ENCODE measurements around the gene RAP1GAP2.

Gene RAP1GAP2

DNA sequence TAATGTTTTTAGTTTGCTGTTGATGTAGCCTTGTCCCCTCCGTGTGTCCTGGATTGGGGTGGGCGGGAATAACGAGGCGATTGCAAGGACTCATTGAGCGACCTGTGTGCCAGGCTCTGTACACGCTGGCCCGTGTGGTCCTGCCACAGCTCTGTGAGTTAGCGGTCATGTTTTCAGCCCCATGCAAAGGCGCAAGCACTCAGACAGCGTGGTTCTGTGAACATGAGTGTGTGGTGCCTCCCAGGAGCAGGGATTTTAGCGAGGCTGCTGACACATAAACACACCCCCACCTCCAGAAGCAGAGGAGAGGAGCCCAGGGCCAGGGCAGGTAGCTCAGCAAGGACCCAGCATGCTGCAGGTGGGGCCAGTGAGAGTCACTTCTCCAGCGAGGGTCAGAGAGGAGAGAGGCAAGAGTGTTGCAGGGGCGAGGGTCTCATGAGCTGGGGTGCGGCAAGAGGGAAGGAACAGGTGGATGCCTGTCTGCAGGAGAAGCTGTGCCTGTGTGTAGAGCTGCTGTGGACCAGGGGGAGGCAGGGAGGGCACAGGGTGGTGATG is 151.8 kb downstream of the RAP1GAP2 start:
- no peak for DNase-seq (ENCODE audit: low spot score)

DNA sequence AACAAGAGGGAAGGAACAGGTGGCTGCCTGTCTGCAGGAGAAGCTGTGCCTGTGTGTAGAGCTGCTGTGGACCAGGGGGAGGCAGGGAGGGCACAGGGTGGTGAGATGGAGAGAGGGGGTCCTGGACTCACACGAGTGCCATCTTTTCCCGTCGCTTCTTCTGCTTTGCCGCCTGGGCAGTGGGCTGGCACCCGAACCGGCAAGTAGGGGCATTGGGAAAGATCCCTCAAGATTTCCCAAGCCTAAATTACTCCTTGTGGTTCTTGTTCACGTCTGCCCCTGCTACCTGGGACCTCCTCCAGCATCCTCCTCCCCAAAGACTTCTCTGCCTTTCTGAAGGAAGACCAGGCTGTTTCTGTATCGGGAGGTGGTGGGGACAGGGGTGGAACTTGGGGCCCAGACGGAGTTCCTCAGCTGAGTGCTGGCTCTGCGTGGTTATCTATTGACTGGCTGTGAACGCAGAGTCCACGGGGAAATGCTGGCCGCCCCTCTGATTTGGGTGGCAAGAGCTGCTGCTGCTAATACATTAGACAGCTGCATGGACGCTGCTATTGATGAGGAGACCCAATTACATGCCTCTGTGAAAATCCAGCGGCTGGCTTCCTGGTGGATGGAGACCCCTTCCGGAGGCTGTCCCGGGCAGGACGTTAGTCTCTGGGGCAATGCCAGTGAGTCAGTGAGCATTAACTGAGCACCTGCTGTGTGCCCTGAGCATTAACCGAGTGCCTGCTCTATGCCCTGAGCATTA is 152.7 kb downstream of the RAP1GAP2 start:
- DNase-seq (ENCODE audit: low spot score), result no peak

DNA sequence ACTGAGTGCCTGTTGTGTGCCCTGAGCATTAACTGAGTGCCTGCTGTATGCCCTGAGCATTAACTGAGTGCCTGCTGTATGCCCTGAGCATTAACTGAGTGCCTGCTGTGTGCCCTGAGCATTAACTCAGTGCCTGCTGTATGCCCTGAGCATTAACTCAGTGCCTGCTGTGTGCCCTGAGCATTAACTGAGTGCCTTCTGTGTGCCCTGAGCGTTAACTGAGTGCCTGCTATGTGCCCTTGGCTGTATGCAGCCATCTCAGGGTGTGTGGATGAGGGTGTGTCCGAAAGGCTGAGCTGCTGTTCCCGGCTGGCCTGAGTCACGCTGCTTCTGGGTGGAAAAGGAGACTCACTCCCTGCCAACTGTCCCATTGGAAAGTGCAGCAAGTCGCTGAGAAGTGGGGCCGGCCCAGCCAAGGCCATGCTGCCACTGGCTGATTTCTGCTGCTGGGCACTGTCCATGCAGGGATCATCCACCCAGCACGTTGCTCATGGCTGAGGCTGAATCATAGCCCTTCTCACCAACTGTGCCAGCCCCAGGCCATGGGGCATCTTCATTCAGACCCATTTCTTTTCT is 153.3 kb downstream of the RAP1GAP2 start:
- no peak for DNase-seq (ENCODE audit: low spot score)

DNA sequence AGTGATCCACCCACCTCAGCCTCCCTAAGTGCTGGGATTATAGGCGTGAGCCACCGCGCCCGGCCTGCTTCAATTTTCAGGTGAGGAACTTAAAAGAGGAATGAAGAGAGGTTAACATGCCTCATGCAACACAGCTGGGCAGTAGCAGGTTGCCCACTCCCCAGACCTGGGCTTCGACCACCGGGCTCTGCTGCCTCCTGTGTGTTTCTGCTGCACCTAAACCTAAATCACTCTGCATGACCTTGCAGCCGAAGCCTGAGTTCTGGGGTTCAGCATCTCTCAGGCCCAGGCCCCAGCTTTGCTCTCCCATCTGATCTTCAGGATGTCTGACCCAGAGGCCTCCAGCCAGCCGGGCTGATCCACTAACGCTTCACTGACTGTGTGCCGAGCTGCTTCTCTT is 154.6 kb downstream of the RAP1GAP2 start:
- no peak for DNase-seq (ENCODE audit: low spot score)

DNA sequence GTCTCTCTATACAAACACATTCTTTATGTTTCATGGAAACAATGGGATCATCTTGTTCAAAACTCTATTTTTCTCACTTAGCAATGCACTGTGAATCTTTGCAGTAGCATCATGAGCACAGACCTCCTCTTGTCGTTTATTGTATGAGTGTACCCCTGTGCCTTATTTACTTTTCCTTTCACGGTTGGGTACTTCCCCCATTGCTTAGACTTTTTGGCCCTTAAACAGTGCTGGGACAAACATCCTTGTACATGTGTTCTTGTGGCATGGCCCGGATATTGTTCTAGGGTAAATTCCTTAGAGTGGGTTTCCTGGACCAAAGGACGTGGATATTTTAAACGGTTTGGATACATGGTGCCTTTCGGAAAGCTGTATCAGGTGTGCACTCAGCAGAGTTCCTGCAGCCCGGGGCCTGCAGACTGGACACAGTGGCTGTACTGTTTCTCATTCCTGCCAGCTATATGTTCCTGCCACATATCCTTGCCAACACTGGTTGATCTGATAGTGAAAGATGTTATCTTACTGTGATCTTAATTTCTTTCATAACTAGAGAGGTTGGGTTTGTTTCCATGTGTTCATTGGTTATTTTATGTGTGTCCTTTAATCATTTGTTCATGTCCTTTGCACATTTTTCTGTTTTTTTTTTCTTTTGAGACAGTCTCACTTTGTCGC is 156.1 kb downstream of the RAP1GAP2 start:
- DNase-seq (ENCODE audit: low spot score), result no peak

DNA sequence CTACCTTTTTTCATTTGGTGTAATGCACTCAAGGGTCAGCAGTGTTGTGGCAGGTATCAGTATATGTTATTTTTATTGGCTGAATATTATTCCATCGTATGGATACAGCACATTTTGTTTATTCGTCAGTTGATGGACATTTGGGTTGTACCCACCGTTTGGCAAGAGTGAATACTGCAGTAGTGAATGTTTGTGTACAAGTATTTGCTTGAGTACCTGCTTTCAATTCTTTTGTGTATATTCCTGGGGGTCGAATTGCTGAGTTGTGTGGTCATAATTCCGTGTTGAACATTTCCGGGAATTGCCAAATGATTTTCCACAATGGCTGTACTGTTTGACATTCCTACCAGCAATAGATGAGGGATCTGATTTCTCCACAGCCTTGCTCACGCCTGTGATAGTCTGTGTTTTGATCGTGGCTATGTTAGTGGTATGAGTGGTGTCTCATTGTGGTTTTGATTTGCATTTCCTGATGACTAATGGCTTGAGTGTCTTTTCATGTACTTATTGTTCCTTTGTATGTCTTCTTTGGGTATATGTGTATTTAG is 158.7 kb downstream of the RAP1GAP2 start:
- peak; percentile 87 for DNase-seq (ENCODE audit: low spot score)

DNA sequence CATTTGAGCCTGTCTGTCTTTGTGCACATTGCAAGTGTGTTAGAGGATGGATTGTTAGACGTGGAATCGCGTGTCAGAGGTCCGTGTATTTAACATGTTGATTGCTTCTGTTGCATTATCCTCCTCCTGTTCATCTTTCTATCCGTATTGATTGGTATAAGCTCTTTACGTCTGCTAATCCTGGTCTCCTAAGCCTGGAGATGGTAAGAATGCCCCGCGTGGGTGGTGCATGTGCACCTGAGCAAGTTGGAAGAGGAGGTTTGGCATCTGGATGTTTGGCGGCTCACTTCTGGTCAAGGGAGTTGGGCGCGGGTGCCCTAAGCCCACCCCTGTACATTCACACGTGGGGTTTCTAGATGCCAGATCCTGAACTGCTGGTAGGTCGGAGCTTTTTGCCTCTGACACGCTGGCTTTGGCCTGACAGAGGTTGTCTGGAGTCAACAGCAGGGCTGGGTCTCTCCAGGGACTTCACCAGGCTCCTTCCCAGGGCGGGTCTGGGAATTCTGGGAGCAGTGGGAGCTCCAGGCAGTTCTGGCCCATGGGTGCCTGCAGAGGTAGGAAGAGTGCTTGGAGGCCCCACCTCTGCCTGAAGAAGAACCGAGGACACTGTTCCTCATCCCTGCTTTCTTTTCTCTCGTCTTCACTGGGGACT is 159.8 kb downstream of the RAP1GAP2 start:
- DNase-seq (ENCODE audit: low spot score), result no peak

DNA sequence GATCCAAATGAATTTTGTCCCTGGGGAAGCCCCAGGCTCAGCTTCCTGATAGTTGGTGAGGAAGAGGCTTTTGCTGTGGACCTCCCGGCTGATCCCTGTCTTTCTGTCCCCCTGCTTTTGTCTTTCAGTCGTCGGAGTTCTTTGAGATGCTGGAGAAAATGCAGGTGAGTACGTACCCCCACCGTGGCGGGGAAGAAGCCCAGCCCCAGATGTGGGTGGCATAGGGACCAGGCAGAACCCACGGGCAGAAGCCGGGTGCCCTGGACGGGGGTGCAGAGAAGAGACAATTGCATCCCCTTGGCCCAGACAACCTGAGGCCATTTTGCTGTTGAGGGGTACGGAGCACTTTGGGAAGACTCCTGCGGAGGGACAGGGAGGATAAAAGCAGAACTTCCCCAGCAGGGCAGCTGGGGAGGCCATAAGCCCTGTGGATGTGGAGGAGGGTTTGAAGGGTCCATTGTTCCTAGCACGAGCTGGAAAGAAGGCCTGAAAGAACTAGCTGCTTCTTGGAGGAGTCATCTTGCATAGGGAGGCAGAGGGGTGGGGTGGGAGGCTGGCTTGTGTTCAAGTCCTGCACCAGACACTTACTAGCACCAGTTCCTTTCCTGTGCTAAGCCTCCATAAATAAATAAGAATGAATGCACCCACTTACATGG is 161.5 kb downstream of the RAP1GAP2 start:
- peak; percentile 42 for DNase-seq (ENCODE audit: low spot score)

DNA sequence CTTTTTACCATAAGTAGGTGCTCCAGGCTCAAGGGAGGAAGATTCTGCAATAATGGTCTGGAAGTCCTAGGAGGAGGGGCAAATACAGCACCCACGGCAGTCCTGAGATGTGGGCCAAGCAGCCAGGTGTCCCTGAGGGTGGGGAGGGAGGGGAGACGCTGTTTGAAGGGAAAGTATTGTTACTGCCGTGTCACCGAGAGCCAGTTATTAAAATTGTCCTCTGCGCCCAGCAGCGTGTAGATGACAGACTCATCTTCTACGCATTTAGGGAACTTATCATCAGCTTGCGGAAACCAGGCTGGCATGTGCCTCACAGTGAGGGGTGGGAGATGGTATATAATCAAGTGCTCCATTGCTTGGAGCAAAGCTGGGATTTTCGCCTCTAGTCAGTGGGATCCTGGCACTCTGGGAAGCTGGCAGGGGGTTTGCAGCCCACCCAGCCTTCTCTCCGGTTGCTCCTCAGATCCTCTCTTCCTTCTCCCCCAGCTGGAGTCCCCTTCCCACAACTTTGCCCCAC is 162.5 kb downstream of the RAP1GAP2 start:
- DNase-seq (ENCODE audit: low spot score), result no peak

DNA sequence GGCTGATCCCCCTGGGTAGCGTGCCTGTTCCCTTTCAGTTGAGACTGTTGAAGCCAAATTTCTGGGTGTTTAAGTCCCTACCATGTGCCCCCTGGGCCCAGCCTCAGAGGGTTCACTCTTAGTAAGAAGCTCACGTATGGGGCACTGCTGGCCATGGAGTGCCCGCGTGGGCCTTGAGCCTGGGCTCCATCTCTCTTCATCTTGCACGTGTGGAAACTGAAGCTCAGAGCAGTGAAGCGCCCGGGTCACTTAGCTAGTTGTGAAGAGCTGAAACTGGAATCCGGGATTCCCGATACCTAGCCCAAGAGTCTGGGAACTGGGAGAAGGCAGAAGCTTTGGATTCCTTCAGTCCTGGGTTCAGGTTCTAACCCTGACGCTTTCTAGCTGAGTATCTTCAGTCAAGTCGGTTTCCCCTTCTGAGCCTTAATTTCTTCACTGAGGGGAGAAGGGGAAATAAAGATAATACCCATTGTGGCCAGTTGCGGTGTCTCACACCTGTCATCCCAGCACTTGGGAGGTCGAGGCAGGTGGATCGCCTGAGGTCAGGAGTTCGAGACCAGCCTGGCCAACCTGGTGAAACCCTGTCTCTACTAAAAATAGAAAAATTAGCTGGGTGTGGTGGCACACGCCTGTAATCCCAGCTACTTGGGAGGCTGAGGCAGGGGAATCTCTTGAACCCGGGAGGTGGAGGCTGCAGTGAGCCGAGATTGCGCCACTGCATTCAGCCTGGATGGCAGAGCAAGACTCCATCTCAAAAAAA is 163.3 kb downstream of the RAP1GAP2 start:
- no peak for DNase-seq (ENCODE audit: low spot score)

DNA sequence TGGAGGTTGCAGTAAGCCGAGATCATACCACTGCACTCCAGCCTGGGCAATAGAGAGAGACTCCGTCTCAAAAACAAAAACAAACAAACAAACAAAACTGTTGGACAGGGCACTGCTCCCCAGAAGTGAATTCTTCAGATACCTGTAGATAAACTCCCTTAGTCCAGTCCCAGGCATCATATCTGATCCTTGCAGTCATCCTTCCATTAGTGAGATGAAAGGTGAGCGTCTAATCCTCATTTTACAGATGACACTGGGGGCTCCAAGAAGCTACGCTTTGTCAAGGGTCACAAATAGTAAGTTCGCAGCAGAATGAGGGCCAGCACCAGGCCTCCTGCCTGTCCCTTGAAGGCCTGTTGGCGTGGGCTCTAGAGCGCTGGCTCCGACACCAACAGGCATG is 165.2 kb downstream of the RAP1GAP2 start:
- DNase-seq (ENCODE audit: low spot score), result no peak

DNA sequence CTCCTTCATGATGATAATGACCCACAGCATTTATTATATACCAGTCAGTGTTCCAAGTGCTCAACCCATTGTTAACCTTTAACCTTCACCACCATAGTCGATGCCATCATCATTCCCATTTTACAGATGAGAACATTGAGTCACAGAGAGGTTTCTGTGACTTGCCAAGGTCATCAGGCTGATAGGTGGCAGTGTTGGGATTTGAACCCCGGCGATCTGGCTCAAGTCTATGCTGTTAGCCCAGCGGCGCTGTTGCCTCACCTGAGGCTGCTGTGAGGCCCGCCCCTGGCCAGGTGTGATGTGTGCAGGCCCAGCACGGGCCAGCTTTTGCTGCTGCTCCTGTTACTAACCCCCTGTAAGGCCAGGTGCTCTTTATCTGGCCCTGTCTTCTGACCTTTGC is 166.0 kb downstream of the RAP1GAP2 start:
- no peak for DNase-seq (ENCODE audit: low spot score)

DNA sequence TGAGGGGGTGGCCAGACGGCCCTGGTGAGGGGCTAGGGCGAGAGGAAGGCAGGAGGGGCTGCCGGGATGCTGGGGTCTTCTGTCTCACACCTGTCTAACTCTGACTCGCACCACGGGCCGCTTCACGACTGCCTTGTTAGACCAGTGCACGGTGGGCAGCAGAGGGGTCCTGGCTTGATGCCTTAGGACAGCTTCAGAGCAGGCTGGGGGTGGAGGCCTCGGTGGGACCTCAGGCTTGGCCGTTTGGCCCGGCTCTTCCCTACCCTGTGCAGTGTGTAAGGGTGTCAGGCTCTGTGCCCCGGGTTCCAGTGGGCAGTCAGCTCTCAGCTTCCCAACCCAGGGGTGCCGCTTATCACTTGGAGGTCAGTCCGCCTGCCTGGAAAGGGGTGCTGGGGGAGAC is 166.5 kb downstream of the RAP1GAP2 start:
- no peak for DNase-seq (ENCODE audit: low spot score)

DNA sequence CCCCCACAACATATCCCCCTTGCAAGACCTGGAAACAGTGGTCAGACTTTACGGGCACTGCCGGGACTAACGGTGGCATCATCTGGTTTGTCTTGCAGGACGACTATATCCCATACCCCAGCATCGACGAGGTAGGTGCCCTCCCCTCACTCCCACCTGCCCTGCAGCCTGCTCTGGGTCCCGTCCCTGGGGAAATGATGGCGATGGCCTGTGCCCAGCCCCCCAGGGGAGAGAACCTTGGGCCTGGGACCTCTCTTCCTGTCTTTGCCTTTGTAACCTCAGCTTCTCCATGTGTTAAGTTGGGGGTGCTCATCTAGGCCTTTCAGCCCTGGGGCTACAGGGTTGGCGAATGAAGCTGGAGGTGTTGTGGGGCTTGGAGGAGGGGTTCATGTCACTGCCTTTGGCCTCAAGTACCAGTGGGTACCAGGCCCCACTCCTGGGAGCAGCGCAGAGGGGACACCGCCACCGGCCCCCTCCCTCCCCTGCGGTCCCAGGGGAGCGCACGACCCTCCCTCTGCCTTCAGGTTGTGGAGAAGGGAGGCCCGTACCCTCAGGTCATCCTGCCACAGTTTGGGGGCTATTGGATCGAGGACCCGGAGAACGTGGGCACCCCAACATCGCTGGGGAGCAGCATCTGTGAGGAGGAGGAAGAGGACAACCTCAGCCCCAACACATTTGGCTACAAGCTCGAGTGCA is 167.2 kb downstream of the RAP1GAP2 start:
- no peak for DNase-seq (ENCODE audit: low spot score)

DNA sequence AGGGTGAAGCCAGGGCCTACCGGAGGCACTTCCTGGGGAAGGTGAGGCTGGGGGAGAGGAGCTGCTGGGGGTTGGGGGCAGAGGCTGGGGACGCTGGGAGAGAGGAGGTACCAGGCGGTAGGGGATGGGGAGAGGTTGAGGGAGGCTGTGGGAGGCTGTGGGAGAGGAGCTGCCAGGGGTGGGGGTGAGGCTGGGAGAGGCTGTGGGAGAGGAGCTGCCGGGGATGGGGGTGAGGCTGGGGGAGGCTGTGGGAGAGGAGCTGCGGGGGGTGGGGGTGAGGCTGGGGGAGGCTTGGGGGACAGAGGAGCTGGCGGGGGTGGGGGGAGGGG is 167.8 kb downstream of the RAP1GAP2 start:
- no peak for DNase-seq (ENCODE audit: low spot score)

DNA sequence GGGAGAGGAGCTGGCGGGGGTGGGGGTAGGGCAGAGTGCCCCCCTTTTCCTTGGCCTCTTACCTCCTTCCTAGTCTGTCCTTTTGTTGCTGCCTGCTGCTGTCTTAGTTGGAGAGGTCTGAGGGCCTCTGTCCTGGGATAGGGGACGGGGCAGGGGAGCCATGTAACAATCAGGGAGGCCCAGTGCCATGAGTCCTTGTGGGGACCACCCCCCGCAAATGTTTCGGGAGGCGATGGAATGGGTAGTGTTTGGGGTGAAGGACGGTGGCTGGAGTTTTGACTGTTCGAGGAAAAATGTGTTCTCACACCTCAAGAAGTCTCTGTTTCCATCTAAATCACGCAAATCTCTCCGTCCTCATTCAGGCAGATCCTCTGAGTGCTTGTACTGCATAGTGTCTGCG is 168.1 kb downstream of the RAP1GAP2 start:
- DNase-seq (ENCODE audit: low spot score), result no peak

DNA sequence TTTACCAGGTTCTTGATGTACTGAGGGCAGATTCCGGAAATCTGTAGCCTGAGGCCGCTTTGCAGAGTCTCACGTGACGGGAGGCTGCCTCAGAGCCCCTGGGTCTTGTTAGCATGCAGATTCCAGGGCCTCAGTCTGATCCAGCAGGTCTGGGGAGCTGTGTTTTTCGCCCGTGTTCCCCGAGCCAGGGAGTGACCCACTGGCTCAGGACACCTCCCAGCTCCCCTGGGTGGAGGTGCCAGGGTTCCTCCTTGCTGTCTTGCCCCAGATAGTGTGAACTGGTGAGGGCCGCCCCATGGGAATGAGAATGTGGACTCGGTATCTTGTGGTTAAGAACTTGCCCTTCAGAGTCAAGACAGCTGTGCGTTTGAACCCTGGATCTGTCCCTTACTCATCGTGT is 168.6 kb downstream of the RAP1GAP2 start:
- DNase-seq (ENCODE audit: low spot score), result no peak

DNA sequence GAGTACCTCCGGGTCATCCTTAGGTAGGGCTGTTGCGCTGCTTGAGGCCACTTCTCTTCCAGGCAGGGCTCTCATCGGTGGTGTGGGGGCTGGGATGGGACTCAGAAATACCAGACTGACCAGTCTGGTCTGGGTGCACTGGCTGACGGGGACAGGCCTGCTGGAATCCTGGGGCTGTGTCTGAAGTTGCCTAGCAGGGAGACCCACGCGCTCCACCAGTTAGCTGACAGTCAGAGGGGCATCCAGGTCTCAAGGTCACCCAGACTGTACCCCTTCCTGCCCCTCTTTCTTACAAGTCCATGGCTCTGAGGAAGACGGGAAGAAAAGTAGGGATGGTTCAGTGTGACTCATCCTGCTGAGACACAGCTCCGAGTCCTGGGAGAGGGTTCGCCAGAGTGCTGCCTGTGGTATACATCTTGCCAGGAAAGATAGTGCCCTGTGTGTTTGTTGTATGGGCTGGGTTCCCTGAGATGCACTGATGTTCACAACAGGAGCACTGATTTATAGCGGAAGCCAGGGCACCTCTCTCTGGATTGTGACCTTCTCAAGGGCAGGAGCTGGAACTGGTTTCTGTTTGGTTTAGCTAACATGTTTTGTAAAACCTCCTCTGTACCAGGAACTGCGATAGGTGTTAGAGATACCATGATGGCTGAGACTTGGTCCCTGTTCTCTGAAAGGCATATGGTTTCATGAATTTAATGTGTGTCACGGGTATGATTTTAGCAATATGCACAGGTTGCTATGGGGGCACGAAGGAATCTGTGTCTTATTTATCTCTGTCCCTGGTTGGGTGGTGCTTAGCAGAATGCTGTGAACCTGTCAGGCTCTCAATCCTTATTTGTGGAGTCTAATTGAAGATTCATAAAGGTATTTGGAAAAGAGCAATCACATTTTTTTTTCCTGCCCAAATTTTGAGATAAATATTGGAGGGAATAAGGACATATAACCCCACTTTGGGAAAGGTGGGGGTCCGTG is 169.7 kb downstream of the RAP1GAP2 start:
- no peak for DNase-seq (ENCODE audit: low spot score)

DNA sequence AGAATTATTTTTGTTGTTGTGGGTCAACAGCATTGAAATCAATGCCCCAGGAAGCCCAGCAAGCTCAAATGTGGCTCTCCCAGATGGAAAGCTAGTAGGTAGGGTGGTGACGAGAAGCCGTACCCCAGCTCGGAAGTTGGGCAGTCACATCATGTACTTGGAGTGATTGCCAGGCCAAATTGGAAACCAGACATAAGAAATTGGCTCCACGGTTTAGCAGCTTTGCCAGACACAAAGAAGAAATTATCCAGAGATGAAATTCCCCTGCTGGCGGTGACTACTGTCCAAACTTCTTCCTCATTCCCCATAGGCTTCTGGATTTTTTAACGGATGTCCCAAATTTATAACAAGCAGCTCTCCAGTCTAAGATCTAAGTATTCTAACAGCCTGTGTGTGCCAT is 171.3 kb downstream of the RAP1GAP2 start:
- DNase-seq (ENCODE audit: low spot score), result no peak
